ENCODE measurements around the gene NFIC.
A peak's percentile ranks its signal among the peaks of the same experiment; 100 is the strongest.

NFIC gene

DNA sequence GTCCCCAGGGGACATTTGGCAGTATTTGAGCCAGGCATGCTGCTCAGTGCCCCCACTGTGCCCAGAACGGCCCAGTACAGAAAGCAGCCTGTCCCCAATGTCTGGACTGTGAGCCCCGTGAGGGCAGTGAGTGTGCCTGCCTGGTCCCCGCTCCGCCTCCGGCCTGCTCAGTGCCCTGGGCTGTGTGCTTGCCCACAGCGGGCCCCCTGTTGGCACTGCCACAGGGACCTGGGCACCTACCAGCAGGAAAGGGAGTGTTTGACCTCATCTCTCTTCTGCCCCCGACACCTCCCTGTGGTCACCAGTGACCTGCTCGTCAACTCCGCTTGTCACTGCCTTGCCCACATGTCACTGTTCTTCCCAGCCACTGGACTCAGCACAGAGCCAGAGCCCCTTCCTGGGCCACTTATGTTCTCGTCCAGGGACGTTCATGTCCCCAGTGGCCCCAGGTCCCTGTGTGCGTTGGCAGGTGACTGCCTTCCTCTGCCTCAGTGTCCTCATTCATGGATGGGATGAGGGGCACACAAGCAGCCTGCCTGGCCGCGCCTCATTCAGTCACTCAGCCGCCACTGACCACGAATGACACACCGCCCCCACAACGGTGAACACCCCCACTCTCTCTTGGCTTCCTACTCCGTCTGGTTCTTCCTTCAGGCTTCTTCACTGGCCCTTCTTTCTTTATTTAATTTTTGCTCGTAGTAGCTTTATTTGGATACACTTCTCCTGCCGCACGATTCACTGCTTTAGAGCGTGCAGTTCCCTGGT, 142.6 kb downstream of the NFIC start:
- no peak for DNase-seq (ENCODE audit: low read depth in 3 of 3)

DNA sequence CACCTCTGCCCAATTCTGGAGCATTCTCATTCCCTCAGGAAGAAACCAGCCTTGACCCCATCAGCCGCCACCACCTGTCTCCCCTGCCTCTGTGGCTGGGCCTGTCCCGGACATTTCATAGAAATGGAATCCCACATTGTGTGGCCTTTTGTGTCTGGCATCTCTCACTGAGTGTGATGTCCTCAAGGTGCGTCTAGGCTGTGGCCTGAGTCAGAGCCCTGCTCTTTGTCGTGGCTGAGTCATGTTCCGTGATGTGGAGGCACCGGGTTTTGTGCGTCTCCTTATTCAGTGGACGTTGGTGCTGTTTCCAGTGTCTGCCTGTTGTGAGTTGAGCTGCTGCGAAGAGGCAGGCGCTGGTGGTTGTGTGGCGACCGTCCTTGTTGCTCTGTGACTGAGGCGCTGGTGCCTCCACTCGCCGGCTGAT, 143.2 kb downstream of the NFIC start:
- DNase-seq (ENCODE audit: low read depth in 3 of 3), result peak in 2 of 3 donors; percentile 39 to 45

DNA sequence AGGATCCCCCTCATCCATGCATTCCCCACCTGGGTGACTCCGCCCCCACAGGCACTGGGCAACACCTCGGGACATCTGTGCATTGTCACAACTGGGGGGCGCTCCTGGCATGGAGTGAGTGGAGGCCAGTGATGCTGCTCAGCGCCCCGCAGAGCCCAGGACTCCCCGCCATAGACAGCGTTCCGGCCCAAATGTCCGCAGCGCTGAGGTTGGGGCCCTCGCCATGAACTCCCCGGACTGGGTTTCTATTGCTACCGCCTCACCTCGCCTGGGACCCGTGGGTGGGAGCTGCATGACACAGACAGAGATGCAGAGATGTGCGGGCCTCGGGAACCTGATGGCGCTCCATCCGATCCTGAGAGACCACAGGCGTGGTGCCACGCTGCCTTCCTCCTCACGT, 144.3 kb downstream of the NFIC start:
- no peak for DNase-seq (ENCODE audit: low read depth in 3 of 3)

DNA sequence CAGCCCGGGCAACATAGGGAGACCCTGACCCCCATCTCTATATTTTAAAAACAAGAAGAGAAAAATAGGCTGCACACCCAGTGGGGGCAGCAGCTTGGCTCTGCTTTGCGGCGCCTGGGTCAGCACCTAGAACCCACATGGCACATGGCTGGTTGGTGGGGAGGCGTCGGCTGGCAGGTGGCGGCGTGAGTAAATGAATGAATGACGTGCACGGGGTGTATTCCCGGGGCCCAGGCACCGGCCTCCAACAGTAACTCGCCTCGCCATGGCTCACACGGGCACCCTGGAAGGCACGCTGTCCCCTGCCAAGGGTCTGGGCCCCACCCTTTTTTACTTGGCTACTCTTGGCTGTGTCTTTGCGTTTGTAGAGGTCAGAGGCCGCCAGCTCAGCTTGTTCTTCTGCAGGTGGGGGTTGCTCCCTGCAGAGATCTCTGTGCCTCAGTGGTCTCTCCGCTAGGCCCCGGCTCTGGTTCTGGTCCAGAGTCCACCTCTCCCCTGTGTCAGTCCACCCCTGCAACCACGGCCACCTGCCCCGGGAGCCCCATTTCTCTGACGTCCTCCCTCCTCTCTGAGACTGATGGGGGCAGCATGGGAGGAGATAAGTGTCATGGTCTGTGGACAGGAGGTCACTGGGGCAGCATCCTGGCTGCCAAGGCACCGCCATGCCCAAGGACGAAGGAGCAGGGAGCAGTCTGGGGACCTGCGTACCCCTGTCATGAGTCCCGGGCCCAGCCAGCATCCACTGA, 145.3 kb downstream of the NFIC start:
- no peak for DNase-seq (ENCODE audit: low read depth in 3 of 3)

- DNase-seq (ENCODE audit: low read depth in 3 of 3), result no peak
These were observed 146.3 kb downstream of the NFIC start for GRCh38 chr19:3512562-3513228.

DNA sequence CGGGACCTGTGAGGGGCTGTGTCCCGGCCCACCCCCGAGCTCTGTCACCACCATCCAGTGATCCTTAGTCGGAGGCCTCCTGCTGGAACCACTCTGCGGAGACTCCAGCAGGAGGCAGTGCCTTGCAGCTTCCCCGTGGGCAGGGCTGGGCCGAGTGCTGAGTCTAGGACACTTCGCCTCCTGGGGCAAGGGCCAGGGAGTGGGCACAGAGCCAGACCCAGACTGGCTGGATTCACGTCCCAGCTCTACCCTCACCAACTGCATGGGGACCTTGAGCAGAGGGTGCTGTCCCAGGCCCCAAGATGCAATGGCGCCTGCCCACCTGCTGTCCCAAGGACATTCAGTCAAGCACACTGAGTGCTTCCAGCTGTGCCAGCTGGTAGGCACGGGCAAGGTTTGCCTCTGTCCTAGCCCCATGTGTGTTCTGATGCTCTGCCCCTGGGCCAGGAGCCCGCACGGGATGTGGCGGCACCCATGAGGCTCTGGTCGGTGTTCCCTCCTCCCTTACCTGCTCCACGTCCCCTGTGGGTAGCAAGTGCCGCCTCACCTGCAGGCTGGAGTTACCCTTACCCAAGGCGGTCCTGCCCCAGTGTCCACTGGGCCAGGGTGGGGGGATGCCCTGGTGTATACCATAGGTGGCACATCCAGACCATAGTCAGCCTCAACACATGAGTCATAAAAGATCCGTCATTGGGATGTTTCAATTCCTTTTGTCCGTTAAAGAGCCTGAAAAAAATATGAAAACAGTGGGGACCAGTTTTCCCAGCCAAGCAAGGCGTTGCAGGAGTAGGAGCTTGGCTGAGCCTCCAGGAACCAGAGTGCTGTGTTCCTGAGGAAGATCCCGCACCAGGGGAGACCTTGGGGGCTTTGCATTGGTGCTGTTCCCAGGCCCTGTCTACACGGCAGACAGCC, 147.1 kb downstream of the NFIC start:
- DNase-seq (ENCODE audit: low read depth in 3 of 3), result no peak

GRCh38 chr19:3514930-3515329, 148.5 kb downstream of the NFIC start:
- no peak for DNase-seq (ENCODE audit: low read depth in 3 of 3)

DNA sequence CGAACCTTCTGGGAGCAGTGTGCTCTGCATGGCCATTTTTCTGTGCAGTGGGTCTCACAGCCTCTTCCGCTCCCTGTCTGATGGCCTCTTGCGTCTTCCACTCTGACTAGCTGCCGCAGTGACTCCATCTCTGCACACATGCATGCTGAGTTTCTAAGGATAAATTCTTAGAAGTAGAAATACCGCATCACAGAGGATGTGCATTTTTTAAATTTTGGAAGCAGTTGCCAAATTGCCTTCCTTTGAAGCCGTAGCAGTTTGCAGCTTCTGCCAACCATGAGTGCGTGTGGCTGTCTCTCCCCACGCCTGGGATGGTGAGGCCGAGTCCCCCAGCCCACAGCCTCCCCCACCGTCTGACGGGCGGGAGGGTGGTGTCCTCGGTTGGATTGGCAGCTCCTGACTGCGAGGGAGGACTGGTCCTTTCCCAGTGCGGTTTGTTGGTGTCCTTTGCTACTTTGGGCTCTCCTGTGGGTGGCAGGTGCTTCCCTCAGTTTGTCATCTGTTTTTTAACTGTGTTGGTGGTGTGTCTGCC, 149.6 kb downstream of the NFIC start:
- no peak for DNase-seq (ENCODE audit: low read depth in 3 of 3)

- DNase-seq (ENCODE audit: low read depth in 3 of 3), result no peak
These were observed 150.4 kb downstream of the NFIC start for GRCh38 chr19:3516675-3517207.

- DNase-seq (ENCODE audit: low read depth in 3 of 3), result no peak
These were observed 151.3 kb downstream of the NFIC start for GRCh38 chr19:3517638-3518037.

GRCh38 chr19:3518255-3518654, 151.9 kb downstream of the NFIC start:
- no peak for DNase-seq (ENCODE audit: low read depth in 3 of 3)

DNA sequence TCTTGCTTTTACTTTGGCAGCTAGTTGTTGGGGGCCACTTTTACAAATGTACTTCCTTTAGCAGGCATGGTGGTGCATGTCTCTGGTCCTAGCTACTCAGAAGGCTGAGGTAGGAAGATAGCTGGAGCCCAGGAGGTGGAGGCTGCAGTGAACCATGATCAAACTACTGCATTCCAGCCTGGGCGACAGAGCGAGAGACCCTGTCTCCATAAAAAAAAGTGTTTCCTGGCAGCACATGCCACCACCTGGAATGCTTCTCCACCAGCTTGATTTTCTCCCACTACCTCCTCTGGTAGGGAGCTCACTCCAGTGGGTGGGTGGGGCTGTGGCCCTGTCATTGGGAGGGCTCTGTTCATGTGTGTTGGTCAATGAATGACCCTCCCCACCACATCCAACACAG, 152.3 kb downstream of the NFIC start:
- DNase-seq (ENCODE audit: low read depth in 3 of 3), result no peak

Measured in stimulated activated CD4-positive, alpha-beta T cell treated with anti-CD3 and anti-CD28 coated beads, TNF-alpha, amount 100 ng/mL, for 48 hours (primary cell).